Trophoblast cell (in vitro differentiated cells and primary cell): ENCODE data around the gene KRIT1.
"Not testable (repeated sequence)": the region's sequence is repeated elsewhere in the genome, so short reads cannot be mapped to it uniquely, and the experiment has no call there.

Source experiments
- DNase-seq, 2 donors: peaks; one replicate each; pipeline ENCODE4 v3.0.0-alpha.2; 2016
- H2AFZ ChIP-seq: 2 replicates; pipeline ENCODE4 v1.6.1; 2013; ENCODE audit warnings: low read length, moderate library complexity, mild to moderate bottlenecking; ENCODE audit not compliant: insufficient read depth, poor library complexity
- H2AK5ac ChIP-seq: 2 replicates; pipeline ENCODE4 v1.6.1; 2013; ENCODE audit warnings: mild to moderate bottlenecking, low read length
- H2BK120ac ChIP-seq: 2 replicates; pipeline ENCODE4 v1.6.1; 2013; ENCODE audit warnings: low read length, mild to moderate bottlenecking, moderate library complexity; ENCODE audit not compliant: insufficient read depth, poor library complexity
- H2BK12ac ChIP-seq: 2 replicates; pipeline ENCODE4 v1.6.1; 2013; ENCODE audit warnings: mild to moderate bottlenecking, low read length, moderate library complexity
- H2BK5ac ChIP-seq: 2 replicates; pipeline ENCODE4 v1.6.1; 2013; ENCODE audit warnings: low read length, low read depth, moderate library complexity, mild to moderate bottlenecking; ENCODE audit not compliant: poor library complexity
- H3K14ac ChIP-seq: 2 replicates; pipeline ENCODE4 v1.6.1; 2013; ENCODE audit warnings: mild to moderate bottlenecking, low read length
- H3K18ac ChIP-seq: 2 replicates; pipeline ENCODE4 v1.6.1; 2013; ENCODE audit warnings: mild to moderate bottlenecking, low read length
- H3K23ac ChIP-seq: 2 replicates; pipeline ENCODE4 v1.6.1; 2013; ENCODE audit warnings: low read length
- H3K27ac ChIP-seq: 2 replicates; pipeline ENCODE4 v1.5.1; 2013; ENCODE audit warnings: low read depth, mild to moderate bottlenecking, inconsistent platforms, low read length, moderate library complexity
- H3K27me3 ChIP-seq: 2 replicates; pipeline ENCODE4 v1.6.1; 2013; ENCODE audit warnings: inconsistent platforms, mild to moderate bottlenecking, low read length, moderate library complexity; ENCODE audit not compliant: insufficient read depth
- H3K36me3 ChIP-seq, 2 experiments: 1 replicate in 1 of 2; 2 replicates in 1 of 2; pipeline ENCODE4 v1.6.1; 2013; ENCODE audit warnings: low read length in 2 of 2, mild to moderate bottlenecking in 2 of 2, moderate library complexity in 1 of 2; ENCODE audit not compliant: insufficient read depth in 2 of 2, control insufficient read depth in 1 of 2
- H3K4ac ChIP-seq: 2 replicates; pipeline ENCODE4 v1.6.1; 2013; ENCODE audit warnings: low read depth, mild to moderate bottlenecking, low read length, moderate library complexity
- H3K4me1 ChIP-seq, 2 experiments: 1 replicate in 1 of 2; 2 replicates in 1 of 2; pipeline ENCODE4 v1.6.1; 2013; ENCODE audit warnings: low read length in 2 of 2, mild to moderate bottlenecking in 2 of 2, moderate library complexity in 1 of 2; ENCODE audit not compliant: insufficient read depth in 2 of 2, control insufficient read depth in 1 of 2
- H3K4me2 ChIP-seq: 2 replicates; pipeline ENCODE4 v1.6.1; 2013; ENCODE audit warnings: inconsistent platforms, mild to moderate bottlenecking, low read length, moderate library complexity
- H3K4me3 ChIP-seq: 2 replicates; pipeline ENCODE4 v1.5.1; 2013; ENCODE audit warnings: mild to moderate bottlenecking, low read depth, low read length, inconsistent platforms
- H3K79me1 ChIP-seq: one replicate; pipeline ENCODE4 v1.6.1; 2013; ENCODE audit warnings: low read length
- H3K79me2 ChIP-seq: 2 replicates; pipeline ENCODE4 v1.6.1; 2013; ENCODE audit warnings: low read length, mild to moderate bottlenecking; ENCODE audit not compliant: control insufficient read depth, insufficient read depth, poor library complexity
- H3K9ac ChIP-seq: 2 replicates; pipeline ENCODE4 v1.6.1; 2013; ENCODE audit warnings: mild to moderate bottlenecking, low read length
- H3K9me3 ChIP-seq: 2 replicates; pipeline ENCODE4 v1.6.1; 2013; ENCODE audit warnings: low read depth, mild to moderate bottlenecking, control low read depth, inconsistent platforms, low read length; ENCODE audit not compliant: insufficient read depth
- H4K12ac ChIP-seq: 2 replicates; pipeline ENCODE4 v1.6.1; 2013; ENCODE audit warnings: low read depth, mild to moderate bottlenecking, low read length, moderate library complexity
- H4K8ac ChIP-seq: 2 replicates; pipeline ENCODE4 v1.6.1; 2013; ENCODE audit warnings: low read depth, mild to moderate bottlenecking, low read length, moderate library complexity
- H4K91ac ChIP-seq: one replicate; pipeline ENCODE4 v1.6.1; 2013; ENCODE audit warnings: low read depth, mild to moderate bottlenecking, low read length, moderate library complexity
- WGBS: extraction: QIAGEN DNeasy Blood & Tissue Kit; methylation state at CpG from one replicate; pipeline ENCODE4 v1.1.7; 2013; ENCODE audit warnings: missing lambda C conversion rate; ENCODE audit not compliant: insufficient read length, insufficient coverage; ENCODE audit errors: extremely low coverage; 5-methylcytosine and 5-hydroxymethylcytosine counted together

Gene KRIT1

DNA sequence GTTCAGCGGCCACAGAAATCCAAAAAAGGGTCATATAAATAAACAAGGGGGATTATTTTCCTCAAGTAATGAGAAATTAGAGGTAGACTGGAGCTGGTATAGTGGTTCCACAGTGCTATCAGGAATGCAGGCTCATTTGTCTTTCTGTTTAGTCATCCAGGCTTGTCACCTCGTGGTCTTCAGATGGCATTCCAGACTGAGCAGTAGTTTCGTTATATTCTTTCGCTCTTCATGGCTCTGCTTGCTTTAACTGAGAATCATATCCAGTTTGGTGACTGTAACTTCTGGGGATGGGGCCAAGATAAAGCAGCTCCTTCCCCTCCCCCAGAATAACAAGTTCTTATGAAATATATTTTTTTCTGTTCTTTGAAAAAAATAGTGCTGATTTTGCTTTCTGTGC, 9.6 kb upstream of the KRIT1 start:
- Histone ChIP-seq H3K23ac (no peak overlapping the region), H3K14ac (no peak overlapping the region), H3K79me1 (no peaks in the 10 kb centered on the region), H2BK120ac (no peak overlapping the region), H3K79me2 (no peaks in the 10 kb centered on the region), H2AK5ac (no peak overlapping the region), H3K27me3 (no peaks in the 10 kb centered on the region), H4K8ac (no peak overlapping the region), H3K18ac (no peak overlapping the region), H3K4me3 (no peak overlapping the region), H3K4ac (no peak overlapping the region), H3K4me1 (peaks cover 0 to 6% of the 10 kb centered on the region in 2 experiments), H2BK12ac (no peak overlapping the region), H3K27ac (no peak overlapping the region), H2AFZ (no peak overlapping the region), H2BK5ac (no peak overlapping the region), H4K12ac (no peak overlapping the region), H3K4me2 (no peak overlapping the region), H3K9me3 (no peaks in the 10 kb centered on the region), H3K36me3 (no peaks in the 10 kb centered on the region), H3K9ac (no peak overlapping the region), H4K91ac (no peak overlapping the region)
- no CpG with 5 or more reads among the region's 4 CpGs for WGBS
- peak; percentile 15 to 55 for DNase-seq

DNA sequence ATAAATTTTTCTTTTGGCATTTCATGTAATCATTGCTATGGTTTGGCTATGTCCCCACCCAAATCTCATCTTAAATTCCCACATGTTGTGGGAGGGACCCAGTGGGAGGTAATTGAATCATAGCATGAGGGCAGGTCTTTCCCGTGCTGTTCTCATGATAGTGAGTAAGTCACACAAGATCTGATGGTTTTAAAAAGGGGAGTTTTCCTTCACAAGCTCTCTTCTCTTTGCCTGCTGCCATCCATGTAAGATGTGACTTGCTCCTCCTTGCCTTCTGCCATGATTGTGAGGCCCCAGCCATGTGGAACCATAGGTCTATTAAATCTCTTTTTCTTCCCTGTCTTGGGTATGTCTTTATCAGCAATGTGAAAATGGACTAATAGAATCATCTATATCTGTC, 9.1 kb upstream of the KRIT1 start:
- H3K27me3 ChIP-seq, DNase-seq, H3K18ac ChIP-seq, H3K79me1 ChIP-seq, H3K4me1 ChIP-seq, H2BK5ac ChIP-seq, H2BK120ac ChIP-seq, H3K4me2 ChIP-seq, H4K12ac ChIP-seq, H3K4me3 ChIP-seq, H3K9ac ChIP-seq, H2AFZ ChIP-seq, H4K91ac ChIP-seq, H2AK5ac ChIP-seq, H2BK12ac ChIP-seq, H3K79me2 ChIP-seq, H3K27ac ChIP-seq, H3K36me3 ChIP-seq, H3K9me3 ChIP-seq, H3K23ac ChIP-seq, H3K4ac ChIP-seq, H4K8ac ChIP-seq, H3K14ac ChIP-seq: not testable (repeated sequence)
- no CpG with 5 or more reads among the region's 1 CpG for WGBS

DNA sequence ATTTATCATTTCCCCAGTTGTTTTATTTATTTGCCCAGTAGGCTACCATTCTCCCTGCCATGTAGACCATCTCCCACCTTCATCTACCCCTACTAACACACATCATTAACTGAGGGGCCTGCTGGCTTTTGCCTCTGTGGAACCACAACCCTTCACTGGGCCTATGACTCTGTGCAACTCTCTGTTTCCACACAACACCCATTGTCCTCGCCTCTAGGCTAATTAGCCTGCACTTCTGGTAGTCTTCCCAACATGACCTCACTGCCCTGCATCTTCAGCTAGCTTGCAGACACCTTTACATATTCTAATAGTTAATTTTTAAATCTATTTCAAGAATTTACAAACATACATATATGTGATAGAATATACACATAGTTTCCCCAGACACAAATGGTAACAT, 7.5 kb upstream of the KRIT1 start:
- no peak overlapping the region for H3K18ac ChIP-seq
- H3K27ac ChIP-seq: no peak overlapping the region
- H3K36me3 ChIP-seq: no peaks in the 10 kb centered on the region
- H3K79me2 ChIP-seq: no peaks in the 10 kb centered on the region
- no peaks in the 10 kb centered on the region for H3K79me1 ChIP-seq
- H3K23ac ChIP-seq: no peak overlapping the region
- H2BK5ac ChIP-seq: no peak overlapping the region
- no CpG with 5 or more reads among the region's 1 CpG for WGBS
- H2AK5ac ChIP-seq: no peak overlapping the region
- H3K4me3 ChIP-seq: no peak overlapping the region
- no peak overlapping the region for H3K4me2 ChIP-seq
- no peak overlapping the region for H2AFZ ChIP-seq
- DNase-seq: no peak
- H4K12ac ChIP-seq: no peak overlapping the region
- no peak overlapping the region for H4K8ac ChIP-seq
- H2BK120ac ChIP-seq: no peak overlapping the region
- H3K9ac ChIP-seq: no peak overlapping the region
- no peak overlapping the region for H3K14ac ChIP-seq
- H3K4ac ChIP-seq: peak overlapping the region; percentile 8
- no peaks in the 10 kb centered on the region for H3K9me3 ChIP-seq
- H4K91ac ChIP-seq: no peak overlapping the region
- no peak overlapping the region for H2BK12ac ChIP-seq
- no peaks in the 10 kb centered on the region for H3K4me1 ChIP-seq
- H3K27me3 ChIP-seq: no peaks in the 10 kb centered on the region

GRCh38 chr7:92251181-92251580, 5.5 kb upstream of the KRIT1 start:
- Histone ChIP-seq H2BK5ac (no peak overlapping the region), H2AK5ac (no peak overlapping the region), H3K79me1 (peaks cover 4% of the 10 kb centered on the region), H2AFZ (no peak overlapping the region), H3K36me3 (no peaks in the 10 kb centered on the region), H3K9ac (no peak overlapping the region), H2BK120ac (no peak overlapping the region), H3K14ac (no peak overlapping the region), H4K91ac (no peak overlapping the region), H3K9me3 (no peaks in the 10 kb centered on the region), H3K18ac (no peak overlapping the region), H4K8ac (no peak overlapping the region), H2BK12ac (no peak overlapping the region), H3K4me1 (no peaks in the 10 kb centered on the region), H3K79me2 (peaks cover 6% of the 10 kb centered on the region), H3K4me3 (no peak overlapping the region), H3K27me3 (no peaks in the 10 kb centered on the region), H3K27ac (no peak overlapping the region), H3K23ac (no peak overlapping the region), H4K12ac (no peak overlapping the region), H3K4me2 (no peak overlapping the region), H3K4ac (no peak overlapping the region)
- peak in 1 of 2 donors; percentile 47 for DNase-seq
- no CpG with 5 or more reads among the region's 1 CpG for WGBS
